Memory B cell (primary cell): Measurements from ENCODE around the gene USP20.
"Not testable (repeated sequence)": the region's sequence is repeated elsewhere in the genome, so short reads cannot be mapped to it uniquely, and the experiment has no call there.

Experiments used
- ATAC-seq: fragments of 150-1000 bp; cut with Tn5 transposase; 2 replicates; pipeline ENCODE4 v1.10.0; 2021; ENCODE audit warnings: low read depth, mild to moderate bottlenecking, moderate library complexity
- DNase-seq, 2 donors: peaks; one replicate each; pipeline ENCODE4 v3.0.0; 2022; ENCODE audit warnings: low spot score in 2 of 2
- H3K27ac Mint-ChIP-seq: one replicate; pipeline ENCODE4 v1.8.0; 2022; ENCODE audit warnings: mild to moderate bottlenecking, moderate library complexity, mixed read lengths
- H3K27me3 Mint-ChIP-seq: one replicate; pipeline ENCODE4 v1.8.0; 2022; ENCODE audit warnings: mixed read lengths
- H3K36me3 Mint-ChIP-seq: one replicate; pipeline ENCODE4 v1.8.0; 2022; ENCODE audit warnings: mild to moderate bottlenecking, mixed read lengths
- H3K4me1 Mint-ChIP-seq: one replicate; pipeline ENCODE4 v1.8.0; 2022; ENCODE audit warnings: mixed read lengths
- H3K4me3 Mint-ChIP-seq: one replicate; pipeline ENCODE4 v1.8.0; 2022; ENCODE audit warnings: mild to moderate bottlenecking, moderate library complexity, mixed read lengths
- H3K9me3 Mint-ChIP-seq: one replicate; pipeline ENCODE4 v1.8.0; 2022; ENCODE audit warnings: mixed read lengths

The USP20 gene

DNA sequence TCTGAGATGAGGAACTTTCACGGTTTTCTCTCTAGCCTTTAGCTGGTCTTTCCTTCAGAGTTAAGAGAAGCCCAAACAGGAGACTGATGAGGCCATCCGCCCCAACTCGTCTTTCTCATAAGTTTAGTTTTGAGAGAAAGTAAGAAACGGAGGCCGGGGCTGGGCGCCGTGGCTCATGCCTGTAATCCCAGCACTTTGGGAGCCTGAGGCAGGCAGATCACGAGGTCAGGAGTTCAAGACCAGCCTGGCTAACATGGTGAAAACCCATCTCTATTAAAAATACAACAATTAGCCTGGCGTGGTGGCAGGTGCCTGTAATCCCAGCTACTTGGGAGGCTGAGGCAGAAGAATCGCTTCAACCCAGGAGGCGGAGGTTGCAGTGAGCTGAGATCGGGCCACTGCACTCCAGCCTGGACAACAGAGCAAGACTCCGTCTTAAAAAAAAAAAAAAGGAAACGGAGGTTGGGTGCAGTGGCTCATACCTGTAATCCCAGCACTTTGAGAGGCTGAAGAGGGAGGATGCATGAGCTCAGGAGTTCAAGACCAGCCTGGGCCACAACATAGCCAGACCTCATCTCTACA lies 55.6 kb downstream of the USP20 start:
- Mint-ChIP-seq H3K4me1 (peaks cover 64% of the 10 kb centered on the region), H3K4me3 (peak overlapping the region; percentile 75), H3K36me3 (peaks cover 23% of the 10 kb centered on the region), H3K27ac (peak overlapping the region; percentile 97)
- H3K9me3 Mint-ChIP-seq, DNase-seq, ATAC-seq, H3K27me3 Mint-ChIP-seq: not testable (repeated sequence)

DNA sequence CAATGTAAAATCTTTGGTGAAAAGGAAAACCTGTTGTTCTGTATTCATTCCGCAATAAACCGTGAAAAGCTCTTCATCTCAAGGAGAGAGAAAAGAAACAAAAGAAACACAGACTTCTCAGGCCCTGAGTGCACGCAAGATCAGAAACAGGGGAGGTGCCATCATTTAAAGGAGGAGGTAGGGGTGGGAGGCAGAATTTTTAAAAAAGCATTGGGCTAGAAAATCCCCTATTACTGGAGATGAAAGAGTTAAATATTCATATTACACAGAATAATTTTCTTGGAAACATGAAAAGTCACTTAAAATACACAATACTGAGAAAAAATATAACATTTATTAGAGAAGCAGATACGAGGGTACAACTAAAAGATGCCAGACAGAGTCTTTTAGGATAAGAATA lies 56.3 kb downstream of the USP20 start:
- ATAC-seq = no peak
- no peaks in the 10 kb centered on the region for H3K27me3 Mint-ChIP-seq
- no peak for DNase-seq
- H3K4me1 Mint-ChIP-seq = peaks cover 68% of the 10 kb centered on the region
- H3K36me3 Mint-ChIP-seq = peaks cover 28% of the 10 kb centered on the region
- H3K4me3 Mint-ChIP-seq = peak overlapping the region; percentile 75
- no peaks in the 10 kb centered on the region for H3K9me3 Mint-ChIP-seq
- peak overlapping the region; percentile 97 for H3K27ac Mint-ChIP-seq

DNA sequence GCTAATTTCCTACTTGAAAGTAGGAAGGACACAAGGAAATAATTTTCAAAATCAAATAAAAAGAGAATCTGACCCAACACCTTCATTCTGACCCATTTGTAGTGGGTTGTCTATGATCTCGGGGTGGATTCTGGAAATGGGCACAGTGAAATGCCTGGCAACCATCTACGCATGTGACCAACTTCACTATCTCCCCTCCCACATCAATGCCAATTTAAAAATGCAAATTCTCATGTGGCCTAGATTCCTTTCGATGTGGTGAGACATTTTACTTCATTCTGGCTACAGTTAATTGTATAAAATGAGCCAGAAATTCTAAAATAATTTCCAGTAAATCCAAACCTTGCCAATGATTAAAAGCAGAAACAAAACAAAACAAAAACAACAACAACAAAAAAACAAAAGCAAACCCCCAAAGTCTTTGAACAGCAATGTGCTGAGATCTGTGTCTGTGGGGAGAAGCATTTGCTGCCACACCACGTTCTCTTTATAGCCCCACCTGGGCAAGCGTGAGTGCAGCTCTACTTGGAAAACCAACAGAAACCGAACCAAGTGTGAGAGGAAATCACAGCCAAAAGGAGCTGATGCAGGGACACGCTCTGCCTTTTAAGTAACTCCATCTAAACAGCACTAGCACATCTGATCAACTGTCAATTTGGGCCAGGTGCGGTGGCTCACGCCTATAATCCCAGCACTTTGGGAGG lies 59.0 kb downstream of the USP20 start:
- Mint-ChIP-seq H3K36me3 (peaks cover 45% of the 10 kb centered on the region), H3K27me3 (no peaks in the 10 kb centered on the region), H3K9me3 (no peaks in the 10 kb centered on the region), H3K4me3 (peak overlapping the region; percentile 47), H3K4me1 (peaks cover 51% of the 10 kb centered on the region), H3K27ac (peak overlapping the region; percentile 95)
- DNase-seq (no peak), ATAC-seq (peak; percentile 65)

DNA sequence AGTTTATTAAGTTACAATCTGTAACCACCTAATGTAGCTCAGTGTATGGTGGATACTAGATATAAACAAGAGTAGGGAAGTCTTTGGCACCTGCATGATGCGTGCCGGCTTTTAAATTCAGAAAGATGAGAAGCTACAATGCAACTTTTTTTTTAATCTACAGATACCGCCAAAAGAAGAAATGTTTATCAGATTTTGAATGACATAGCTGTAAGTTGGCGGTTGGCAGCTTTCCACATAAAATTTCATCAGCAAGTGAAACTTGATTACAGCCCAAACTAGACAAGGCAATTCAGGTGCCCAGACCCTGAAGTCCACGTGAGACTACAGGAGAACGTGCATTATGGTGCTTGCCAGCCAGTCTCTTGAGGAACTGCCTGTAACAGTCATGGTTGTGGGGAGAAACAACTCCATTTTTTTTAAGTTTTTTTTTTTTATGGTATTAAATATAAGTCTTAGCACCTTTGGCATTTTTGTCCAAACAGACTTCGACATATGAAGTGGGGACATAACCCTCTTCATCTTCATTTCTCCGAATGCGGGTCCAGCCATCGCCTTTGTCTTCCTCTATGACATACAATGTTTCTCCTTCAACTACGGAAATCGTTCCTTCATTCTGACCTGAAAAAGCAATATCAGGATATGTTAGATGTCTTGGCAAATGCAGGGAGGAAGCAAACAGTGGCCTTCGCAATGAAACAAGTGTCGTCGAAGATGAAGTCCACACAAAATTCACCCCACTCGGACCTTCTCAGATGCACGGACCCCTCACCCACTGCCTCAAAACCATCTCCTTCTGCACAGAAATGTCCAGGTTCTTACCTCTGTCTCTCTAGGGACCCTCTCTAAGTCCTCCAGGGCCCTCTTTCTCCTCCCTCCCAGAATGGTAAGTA lies 60.4 kb downstream of the USP20 start:
- Mint-ChIP-seq H3K27me3 (no peaks in the 10 kb centered on the region), H3K27ac (peak overlapping the region; percentile 95), H3K4me3 (no peak overlapping the region), H3K36me3 (peaks cover 45% of the 10 kb centered on the region), H3K4me1 (peaks cover 47% of the 10 kb centered on the region), H3K9me3 (no peaks in the 10 kb centered on the region)
- DNase-seq (no peak), ATAC-seq (no peak)

DNA sequence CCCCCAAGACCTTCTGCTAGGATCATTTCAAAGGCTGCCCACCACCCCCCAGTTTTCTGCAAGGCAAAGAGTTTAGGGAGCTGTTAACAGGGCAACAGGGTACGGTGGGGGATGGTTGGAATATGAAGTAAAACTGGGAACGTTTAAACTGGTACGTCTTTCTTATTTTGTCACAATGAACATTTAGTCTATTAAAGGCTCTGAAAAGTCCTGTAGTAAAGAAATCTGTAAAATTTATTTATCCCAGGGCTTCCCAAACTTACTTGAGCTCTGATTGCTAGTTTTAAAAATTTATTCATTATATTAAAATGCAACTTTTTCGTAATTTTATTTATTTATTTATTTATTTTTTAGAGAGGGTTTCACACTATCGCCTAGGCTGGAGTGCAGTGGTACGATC lies 62.0 kb downstream of the USP20 start:
- H3K4me3 Mint-ChIP-seq = no peak overlapping the region

DNA sequence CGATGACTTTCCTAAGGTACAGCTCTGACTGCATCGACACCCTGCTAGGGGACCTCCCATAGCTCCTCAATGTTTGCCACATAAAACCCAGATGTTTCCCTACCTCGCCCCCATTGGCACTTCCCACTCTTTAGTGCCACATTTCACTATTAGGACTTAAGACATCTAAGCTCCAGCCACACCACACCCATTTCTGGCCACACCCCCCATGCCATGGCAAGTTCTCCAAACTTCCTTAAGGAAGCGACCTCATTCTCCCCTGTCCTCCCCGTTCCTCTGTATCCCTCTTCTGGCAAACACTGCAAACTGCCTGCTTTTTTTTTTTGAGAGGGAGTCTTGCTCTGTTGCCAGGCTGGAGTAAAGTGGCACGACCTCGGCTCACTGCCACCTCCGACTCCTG lies 62.9 kb downstream of the USP20 start:
- Mint-ChIP-seq H3K36me3 (peaks cover 47% of the 10 kb centered on the region), H3K4me3 (no peak overlapping the region), H3K4me1 (peaks cover 37% of the 10 kb centered on the region), H3K27ac (peak overlapping the region; percentile 86), H3K27me3 (no peaks in the 10 kb centered on the region), H3K9me3 (no peaks in the 10 kb centered on the region)
- ATAC-seq (no peak), DNase-seq (no peak)

More for the DNA sequence above, 62.0 kb downstream of the USP20 start:
- Mint-ChIP-seq H3K36me3 (peaks cover 46% of the 10 kb centered on the region), H3K27ac (peak overlapping the region; percentile 86), H3K27me3 (no peaks in the 10 kb centered on the region), H3K9me3 (no peaks in the 10 kb centered on the region), H3K4me1 (peaks cover 42% of the 10 kb centered on the region)
- DNase-seq = no peak
- ATAC-seq = no peak

DNA sequence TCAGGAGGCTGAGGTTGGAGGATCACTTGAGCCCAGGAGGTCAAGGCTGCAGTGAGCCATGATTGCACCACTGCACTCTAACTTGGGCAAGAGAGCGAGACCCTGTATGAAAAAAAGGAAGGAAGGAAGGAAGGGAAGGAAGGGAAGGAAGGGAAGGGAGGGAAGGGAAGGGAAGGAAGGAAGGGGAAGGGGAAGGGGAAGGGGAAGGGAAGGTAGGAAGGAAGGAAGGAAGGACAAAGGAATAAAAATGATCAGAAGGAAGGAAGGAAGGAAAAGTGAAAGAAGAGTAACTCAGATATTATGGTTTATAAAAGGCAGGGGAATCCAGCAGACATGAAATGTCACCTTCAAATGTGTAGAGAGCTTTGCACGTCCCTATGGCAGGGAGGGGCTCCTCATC lies 64.4 kb downstream of the USP20 start:
- peak overlapping the region; percentile 84 for H3K27ac Mint-ChIP-seq
- DNase-seq (no peak), ATAC-seq (no peak)
- peak overlapping the region; percentile 54 for H3K4me3 Mint-ChIP-seq
- peaks cover 49% of the 10 kb centered on the region for H3K36me3 Mint-ChIP-seq
- no peaks in the 10 kb centered on the region for H3K9me3 Mint-ChIP-seq
- H3K27me3 Mint-ChIP-seq = no peaks in the 10 kb centered on the region
- H3K4me1 Mint-ChIP-seq = peaks cover 32% of the 10 kb centered on the region

DNA sequence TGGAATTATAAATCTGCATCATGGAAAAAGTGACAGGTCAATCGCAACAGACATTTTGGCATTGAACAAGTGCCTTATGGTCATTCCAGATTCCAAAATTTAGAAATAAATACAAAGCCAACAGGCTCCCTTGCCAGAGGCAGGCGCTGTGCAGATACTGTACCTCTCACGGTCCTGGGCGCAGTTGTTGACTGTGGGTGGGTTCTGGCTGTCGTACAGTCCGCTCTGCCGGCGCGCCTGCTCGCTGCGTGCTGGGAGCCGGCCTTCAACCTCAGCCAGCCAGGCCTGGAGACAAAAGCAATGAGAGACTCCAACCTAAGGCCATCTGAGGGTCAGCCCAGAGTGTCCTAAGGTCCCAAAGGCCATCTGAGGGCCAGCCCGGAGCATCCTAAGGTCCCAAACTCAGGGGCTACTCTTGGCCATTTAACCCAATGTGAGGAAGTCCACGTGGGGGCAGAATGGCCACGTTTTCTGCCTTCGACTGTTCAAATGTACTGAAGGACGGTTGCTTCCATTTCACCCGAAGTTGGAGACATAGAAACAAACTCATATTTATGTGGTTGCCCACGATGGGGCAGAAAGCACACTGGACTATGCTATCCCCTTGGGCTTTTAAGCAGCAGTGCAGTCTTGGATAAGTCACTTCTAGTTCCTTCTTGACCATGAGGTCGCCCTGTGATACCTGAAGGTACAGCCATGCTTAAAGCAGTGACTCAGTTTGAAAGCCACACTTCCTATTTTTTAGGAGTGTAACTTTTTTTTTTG lies 65.2 kb downstream of the USP20 start:
- peaks cover 46% of the 10 kb centered on the region for H3K36me3 Mint-ChIP-seq
- no peaks in the 10 kb centered on the region for H3K27me3 Mint-ChIP-seq
- ATAC-seq (peak; percentile 92), DNase-seq (no peak)
- H3K9me3 Mint-ChIP-seq = no peaks in the 10 kb centered on the region
- peak overlapping the region; percentile 41 for H3K4me3 Mint-ChIP-seq
- peaks cover 31% of the 10 kb centered on the region for H3K4me1 Mint-ChIP-seq
- peak overlapping the region; percentile 91 for H3K27ac Mint-ChIP-seq

DNA sequence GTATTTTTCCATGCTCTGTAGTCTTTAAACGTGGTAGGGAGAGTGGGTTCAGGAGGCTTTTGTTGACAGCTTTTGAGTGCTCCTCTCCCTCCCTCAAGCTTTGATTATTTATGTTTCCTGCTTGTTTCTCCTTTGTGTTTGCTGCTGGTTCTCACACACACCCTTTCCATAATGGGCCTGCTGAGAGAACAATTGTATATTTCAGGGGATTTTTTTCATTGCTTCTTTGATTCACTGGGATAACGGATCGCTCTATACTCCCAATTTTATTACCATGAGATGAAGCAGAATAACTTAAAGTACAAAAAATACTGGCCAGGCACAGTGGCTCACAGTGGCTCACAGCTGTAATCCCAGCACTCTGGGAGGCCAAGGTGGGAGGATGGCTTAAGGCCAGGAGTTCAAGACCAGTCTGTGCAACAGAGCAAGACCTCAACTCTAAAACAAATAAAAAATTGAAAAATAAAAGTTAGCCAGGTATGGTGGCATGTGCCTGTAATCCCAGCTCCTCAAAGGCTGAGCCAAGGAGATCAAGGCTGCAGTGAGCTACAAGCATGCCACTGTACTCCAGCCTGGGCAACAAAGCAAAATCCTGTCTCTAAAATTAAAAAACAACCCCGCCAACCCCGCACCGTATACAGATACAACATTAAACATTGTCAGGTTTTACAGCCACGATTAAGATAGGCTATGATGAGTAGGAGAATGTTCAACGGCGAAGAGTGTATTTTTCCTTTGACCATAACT lies 66.9 kb downstream of the USP20 start:
- Mint-ChIP-seq H3K27me3 (no peaks in the 10 kb centered on the region), H3K36me3 (peaks cover 43% of the 10 kb centered on the region), H3K9me3 (no peaks in the 10 kb centered on the region), H3K4me3 (no peak overlapping the region), H3K4me1 (peaks cover 20% of the 10 kb centered on the region), H3K27ac (peak overlapping the region; percentile 91)
- DNase-seq = no peak
- no peak for ATAC-seq

DNA sequence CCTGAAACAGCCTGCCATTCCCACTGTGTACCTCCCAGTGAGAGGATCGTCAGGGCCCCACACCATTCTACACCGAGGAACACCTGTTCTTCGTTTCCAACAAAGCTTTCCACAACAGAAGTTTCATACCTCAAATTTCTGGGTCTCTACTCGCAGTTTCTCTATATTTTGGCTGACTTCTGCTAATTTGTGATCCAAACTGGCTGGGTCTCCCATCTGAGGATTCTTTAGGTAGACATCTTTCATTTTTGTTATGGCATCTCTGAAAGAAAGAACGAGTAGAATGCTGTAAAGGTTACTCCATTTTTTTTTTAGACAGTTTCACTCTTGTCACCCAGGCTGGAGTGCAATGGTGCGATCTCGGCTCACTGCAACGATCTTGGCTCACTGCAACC lies 67.5 kb downstream of the USP20 start:
- Mint-ChIP-seq H3K4me3 (no peak overlapping the region), H3K36me3 (peaks cover 44% of the 10 kb centered on the region), H3K9me3 (no peaks in the 10 kb centered on the region), H3K27me3 (no peaks in the 10 kb centered on the region), H3K4me1 (peaks cover 20% of the 10 kb centered on the region), H3K27ac (peak overlapping the region; percentile 91)
- DNase-seq = no peak
- no peak for ATAC-seq

DNA sequence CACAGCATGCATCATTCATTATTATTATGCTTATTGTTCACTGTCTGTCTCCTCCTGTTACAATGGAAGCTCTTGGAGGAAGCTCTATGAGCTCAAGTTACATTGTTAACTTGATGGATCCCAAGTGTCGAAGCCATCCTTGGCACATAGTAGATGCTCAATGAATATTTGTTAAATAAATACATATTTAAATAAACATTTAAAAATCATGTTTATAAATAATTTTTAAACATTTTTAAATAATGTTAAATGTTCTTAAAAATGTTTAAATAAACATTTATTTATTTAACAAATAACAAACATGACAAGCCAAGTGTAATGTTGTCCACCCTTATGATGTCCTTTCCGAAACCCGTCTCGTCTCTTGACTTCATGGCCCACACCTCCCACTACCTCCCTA lies 69.5 kb downstream of the USP20 start:
- Mint-ChIP-seq H3K27ac (peak overlapping the region; percentile 75), H3K36me3 (peaks cover 33% of the 10 kb centered on the region), H3K9me3 (no peaks in the 10 kb centered on the region), H3K4me3 (no peak overlapping the region), H3K27me3 (no peaks in the 10 kb centered on the region), H3K4me1 (peaks cover 12% of the 10 kb centered on the region)
- DNase-seq (no peak), ATAC-seq (no peak)

DNA sequence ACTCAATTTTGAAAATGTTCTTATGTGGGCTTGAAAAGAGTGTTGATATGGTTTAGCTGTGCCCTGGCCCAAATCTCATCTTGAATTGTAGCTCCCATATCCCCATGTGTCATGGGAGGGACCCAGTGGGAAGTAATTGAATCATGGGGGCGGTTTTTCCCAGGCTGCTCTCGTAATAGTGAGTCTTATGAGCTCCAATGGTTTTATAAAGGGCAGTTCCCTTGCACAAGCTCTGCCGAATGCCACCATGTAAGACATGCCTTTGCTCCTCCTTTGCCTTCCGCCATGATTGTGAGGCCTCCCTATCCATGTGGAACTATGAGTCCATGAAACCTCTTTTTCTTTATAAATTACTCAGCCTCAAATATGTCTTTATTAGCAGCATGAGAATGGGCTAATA lies 71.0 kb downstream of the USP20 start:
- no peaks in the 10 kb centered on the region for H3K27me3 Mint-ChIP-seq
- no peak overlapping the region for H3K4me3 Mint-ChIP-seq

DNA sequence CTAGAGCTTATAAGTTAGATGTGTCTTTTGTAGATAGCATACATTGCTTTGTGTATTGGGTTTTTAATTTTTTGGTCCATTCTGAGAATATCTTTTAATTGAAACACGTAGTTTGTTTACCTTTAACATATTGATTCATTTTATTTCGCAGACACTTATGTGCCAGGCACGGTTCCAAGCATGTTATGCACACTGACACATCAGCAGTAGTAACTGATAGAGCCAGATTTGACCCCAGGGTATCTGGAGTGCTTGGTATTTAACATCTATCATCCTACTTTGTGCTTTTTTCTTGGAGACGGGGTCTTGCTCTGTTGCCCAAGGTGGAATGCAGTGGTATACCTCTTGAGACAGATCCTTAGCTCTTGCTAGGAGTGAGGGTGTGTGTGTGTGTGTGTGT lies 71.9 kb downstream of the USP20 start:
- no peak for DNase-seq
- peaks cover 5% of the 10 kb centered on the region for H3K4me1 Mint-ChIP-seq
- peaks cover 30% of the 10 kb centered on the region for H3K36me3 Mint-ChIP-seq
- H3K4me3 Mint-ChIP-seq = no peak overlapping the region
- no peak overlapping the region for H3K27ac Mint-ChIP-seq
- no peak for ATAC-seq
- no peaks in the 10 kb centered on the region for H3K27me3 Mint-ChIP-seq
- H3K9me3 Mint-ChIP-seq = no peaks in the 10 kb centered on the region

More for the DNA sequence above, 71.0 kb downstream of the USP20 start:
- ATAC-seq = no peak
- Mint-ChIP-seq H3K9me3 (no peaks in the 10 kb centered on the region), H3K27ac (no peak overlapping the region), H3K36me3 (peaks cover 32% of the 10 kb centered on the region), H3K4me1 (peaks cover 7% of the 10 kb centered on the region)
- no peak for DNase-seq
